ENCODE data around the gene SSRP1.

GRCh38 chr11:57374966-57375365 lies 39.3 kb upstream of the SSRP1 start:
- no peak for TF ChIP-seq POLR2A (IDR thresholded peaks at IDR 0.05)
- TF ChIP-seq CTCF (IDR thresholded peaks at IDR 0.05): no peak

All from heart left ventricle (tissue), 13 donors.